GM12878 (cell line): Measurements from ENCODE around the gene OCA2. TPM values are rescaled to one million over a fixed set of nuclear protein-coding genes. Genes with fewer than 3 reads are reported as not detected.

ENCODE experiments used
- ATAC-seq: fragments of 200-7000 bp; cut with Tn5 transposase; 3 replicates; pipeline ENCODE4 v1.9.1; 2020; ENCODE audit warnings: mild to moderate bottlenecking, moderate library complexity
- BruUV-seq: library from RNA; stranded (reverse); fragments of 400-500 nt; replicated peaks from 2 replicates; lab custom pipeline; 2021; lab: Mats Ljungman, UMichigan
- CTCF ChIA-PET: fragments of 300-600 bp; sonication (Branson Sonifier 250); formaldehyde crosslinking; extraction: SDS; loops from one replicate; lab custom pipeline; 2021; ENCODE audit warnings: inconsistent platforms; lab: Yijun Ruan, JAX
- POLR2A ChIA-PET: fragments of 350-600 bp; formaldehyde crosslinking; extraction: SDS; loops from one replicate; lab custom pipeline; 2021; ENCODE audit warnings: inconsistent platforms; lab: Charles Lee
- RAD21 ChIA-PET: fragments of 300-600 bp; sonication (Branson Sonifier 250); formaldehyde crosslinking; loops from one replicate; lab custom pipeline; 2023; ENCODE audit warnings: antibody characterized with exemption; ENCODE audit not compliant: unreplicated experiment; lab: Charles Lee
- SMC1A ChIA-PET: fragments of 300-600 bp; sonication (Branson Sonifier 250); formaldehyde crosslinking; loops from one replicate; lab custom pipeline; 2023; ENCODE audit not compliant: unreplicated experiment, uncharacterized antibody; lab: Charles Lee
- DNase-seq: peaks from one replicate; pipeline ENCODE4 v3.0.0-alpha.2; 2011; ENCODE audit warnings: low read depth, low spot score
- FAIRE-seq: peaks from 3 replicates; lab custom pipeline; 2011; peaks lifted over from hg19 to GRCh38; lab: Jason Lieb, UNC
- H2AFZ ChIP-seq: 2 replicates; pipeline ENCODE4 v1.6.0; 2011; ENCODE audit warnings: low read depth, low read length, control low read depth; ENCODE audit not compliant: control insufficient read depth
- H3K27ac ChIP-seq: 2 replicates; pipeline ENCODE4 v1.5.1; 2011; ENCODE audit warnings: control low read depth; ENCODE audit not compliant: control insufficient read depth, insufficient read depth
- H3K27me3 ChIP-seq, 2 experiments: replicated peaks in 1 of 2; 2 replicates each; pipeline versions ENCODE4 v1.6.0 to v1.6.1; 2011; ENCODE audit warnings: low read length in 1 of 2; ENCODE audit not compliant: control insufficient read depth in 2 of 2, insufficient read depth in 2 of 2
- H3K36me3 ChIP-seq, 2 experiments: 2 replicates each; pipeline ENCODE4 v1.5.1; 2011; ENCODE audit warnings: low read length in 1 of 2; ENCODE audit not compliant: control insufficient read depth in 2 of 2, insufficient read depth in 2 of 2
- H3K4me1 ChIP-seq: 2 replicates; pipeline ENCODE4 v1.6.1; 2011; ENCODE audit warnings: mild to moderate bottlenecking, low read length, moderate library complexity, mixed read lengths; ENCODE audit not compliant: control insufficient read depth, insufficient read depth
- H3K4me2 ChIP-seq: 2 replicates; pipeline ENCODE4 v1.6.0; 2011; ENCODE audit warnings: control low read depth; ENCODE audit not compliant: control insufficient read depth, insufficient read depth
- H3K4me3 ChIP-seq: fragments of 200-600 bp; sonication (generic); 2 replicates; pipeline ENCODE4 v1.5.1; 2016
- H3K79me2 ChIP-seq: 2 replicates; pipeline ENCODE4 v1.6.0; 2011; ENCODE audit warnings: low read length; ENCODE audit not compliant: control insufficient read depth, insufficient read depth
- H3K9ac ChIP-seq: 2 replicates; pipeline ENCODE4 v1.8.0; 2011; ENCODE audit warnings: low read length, control low read depth, mixed read lengths; ENCODE audit not compliant: control insufficient read depth, insufficient read depth
- H3K9me3 ChIP-seq: replicated peaks from 3 replicates; pipeline ENCODE4 v1.5.1; 2011; ENCODE audit warnings: mild to moderate bottlenecking, low read length; ENCODE audit not compliant: control insufficient read depth, insufficient read depth
- H4K20me1 ChIP-seq: 2 replicates; pipeline ENCODE4 v1.6.0; 2011; ENCODE audit not compliant: control insufficient read depth, insufficient read depth
- BCL11A ChIP-seq: IDR thresholded peaks from 2 replicates; pipeline ENCODE4 v1.6.1; 2011; ENCODE audit warnings: low read depth, low read length
- PAX8 ChIP-seq: fragments of 450-650 bp; IDR thresholded peaks from 2 replicates; pipeline ENCODE4 v1.6.1; 2017; ENCODE audit warnings: mild to moderate bottlenecking, moderate library complexity
- POLR2AphosphoS5 ChIP-seq: IDR thresholded peaks from 2 replicates; pipeline ENCODE4 v1.6.1; 2011; ENCODE audit warnings: mild to moderate bottlenecking, low read length, inconsistent platforms
- SMAD5 ChIP-seq: IDR thresholded peaks from 2 replicates; pipeline ENCODE4 v1.6.1; 2016; ENCODE audit warnings: antibody characterized with exemption, low read depth
- SREBF2 ChIP-seq: IDR thresholded peaks from 2 replicates; pipeline ENCODE4 v1.6.1; 2012; ENCODE audit warnings: mild to moderate bottlenecking, low read length
- STAT3 ChIP-seq: IDR thresholded peaks from 2 replicates; pipeline ENCODE4 v1.6.1; 2011; ENCODE audit warnings: low read depth, low read length, improper control_type of control experiment
- ZNF24 ChIP-seq: fragments of 450-650 bp; IDR thresholded peaks from 2 replicates; pipeline ENCODE4 v1.6.1; 2017; ENCODE audit warnings: antibody characterized with exemption, mild to moderate bottlenecking
- WGBS: methylation state at CpG from one replicate; pipeline ENCODE4 v1.1.6; 2016; ENCODE audit warnings: low lambda C conversion rate; ENCODE audit not compliant: insufficient replicate concordance, insufficient coverage; ENCODE audit errors: missing lambda C conversion rate; 5-methylcytosine and 5-hydroxymethylcytosine counted together
- in situ Hi-C: fragments of 300-500 bp; cut with MboI; formaldehyde crosslinking; loops from 9 replicates; pipeline ENCODE4 v1.14.3; 2018; ENCODE audit warnings: mixed read lengths
- intact Hi-C: fragments of 100-400 bp; cut with micrococcal nuclease; formaldehyde crosslinking; loops from one replicate; pipeline ENCODE4 v1.14.2; 2022; ENCODE audit not compliant: unreplicated experiment
- polyA plus RNA-seq, 11 experiments: library from polyadenylated mRNA; depleted of rRNA in 4 of 11; unstranded in 6 of 11; stranded (reverse) in 5 of 11; fragments of >200 nt; fragmentation: Nextera tagmentation in 4 of 11; fragmentation: Illumina TruSeq in 1 of 11; extraction: Ambion mirVana in 4 of 11; extraction: Trizol in 1 of 11; gene quantifications; 1 replicate in 1 of 11; 2 replicates in 10 of 11; pipeline versions ENCODE4 v1.2.1 to v1.2.3, GENCODE V29; 2011 to 2016; ENCODE audit warnings: inconsistent platforms in 2 of 11, missing spikeins in 2 of 11, low read depth in 1 of 11
- total RNA-seq, 4 experiments: library from RNA; depleted of rRNA in 3 of 4; stranded (reverse); fragments of >200 nt in 3 of 4; fragmentation: Illumina TruSeq in 1 of 4; extraction: Trizol in 1 of 4; gene quantifications; 2 replicates each; pipeline versions ENCODE4 v1.2.1 to v1.2.3, GENCODE V29; 2013 to 2021
- TF ChIP-seq, protein P1 (sequence below): IDR thresholded peaks from 2 replicates; pipeline ENCODE4 v1.6.1; 2012; ENCODE audit warnings: low read depth, low read length, improper control_type of control experiment
- TF ChIP-seq, protein P2 (sequence below): IDR thresholded peaks from 2 replicates; pipeline ENCODE4 v1.6.1; 2011; ENCODE audit warnings: low read depth, mild to moderate bottlenecking, low read length, moderate library complexity, borderline replicate concordance; ENCODE audit errors: extremely low read depth

The OCA2 gene
- total and polyA plus RNA-seq, 10 of the 15 experiments (the other 5 are each of a cell fraction or from before 2014, with no cell fraction given), result 0.04 to 1.8 TPM; not detected in 8

GRCh38 chr15:28022181-28022580 is 76.9 kb downstream of the OCA2 start:
- H3K4me1 ChIP-seq, result no peaks in the 10 kb centered on the region
- H4K20me1 ChIP-seq, result no peaks in the 10 kb centered on the region
- intact Hi-C loops (no loop called here), in situ Hi-C loops (no loop called here)
- H3K27me3 ChIP-seq, result no peaks in the 10 kb centered on the region
- no peaks in the 10 kb centered on the region for H3K36me3 ChIP-seq
- SMC1A ChIA-PET, result interaction anchor here (1.1 kb wide), 1 partner anchor 37 kb away, joined by 3 read pairs; no protein-coding TSS in a partner anchor
- no peak for FAIRE-seq
- POLR2A ChIA-PET, result interaction anchor here (0.7 kb wide), 1 partner anchor 21 kb away, joined by 3 read pairs; no protein-coding TSS in a partner anchor
- no peak overlapping the region for H3K4me3 ChIP-seq
- no peak for ATAC-seq
- H2AFZ ChIP-seq, result no peak overlapping the region
- H3K27ac ChIP-seq, result no peak overlapping the region
- RAD21 ChIA-PET, result no interaction called here
- no peak overlapping the region for H3K4me2 ChIP-seq
- H3K79me2 ChIP-seq, result no peaks in the 10 kb centered on the region
- WGBS, result 58% methylated on average over 13 of the region's 13 CpGs
- TF ChIP-seq, protein P1, sequence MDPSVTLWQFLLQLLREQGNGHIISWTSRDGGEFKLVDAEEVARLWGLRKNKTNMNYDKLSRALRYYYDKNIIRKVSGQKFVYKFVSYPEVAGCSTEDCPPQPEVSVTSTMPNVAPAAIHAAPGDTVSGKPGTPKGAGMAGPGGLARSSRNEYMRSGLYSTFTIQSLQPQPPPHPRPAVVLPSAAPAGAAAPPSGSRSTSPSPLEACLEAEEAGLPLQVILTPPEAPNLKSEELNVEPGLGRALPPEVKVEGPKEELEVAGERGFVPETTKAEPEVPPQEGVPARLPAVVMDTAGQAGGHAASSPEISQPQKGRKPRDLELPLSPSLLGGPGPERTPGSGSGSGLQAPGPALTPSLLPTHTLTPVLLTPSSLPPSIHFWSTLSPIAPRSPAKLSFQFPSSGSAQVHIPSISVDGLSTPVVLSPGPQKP, result no peak
- TF ChIP-seq, protein P2, sequence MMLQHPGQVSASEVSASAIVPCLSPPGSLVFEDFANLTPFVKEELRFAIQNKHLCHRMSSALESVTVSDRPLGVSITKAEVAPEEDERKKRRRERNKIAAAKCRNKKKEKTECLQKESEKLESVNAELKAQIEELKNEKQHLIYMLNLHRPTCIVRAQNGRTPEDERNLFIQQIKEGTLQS, result no peak
- no peak for TF ChIP-seq PAX8
- TF ChIP-seq SMAD5, result no peak
- no peak for TF ChIP-seq STAT3
- TF ChIP-seq ZNF24, result no peak
- no peak for TF ChIP-seq SREBF2
- no peak for TF ChIP-seq BCL11A
- no peak for TF ChIP-seq POLR2AphosphoS5
- TF ChIP-seq, all 136 proteins: peak for 0
- no peak overlapping the region for H3K9ac ChIP-seq
- CTCF ChIA-PET, result interaction anchor here (1.2 kb wide), 1 partner anchor 239 kb away, joined by 3 read pairs; no protein-coding TSS in a partner anchor
- H3K9me3 ChIP-seq, result no peaks in the 10 kb centered on the region; the same call in 2 of the 3 replicates
- no peak for DNase-seq
- BruUV-seq, result no TSS peak
